HG03175 (cell line): ENCODE data around the gene ADCY7.

Experiments
- ATAC-seq: cut with Tn5 transposase; IDR thresholded peaks from one replicate; pipeline ENCODE4 v1.9.1; 2021; ENCODE audit warnings: mild to moderate bottlenecking, moderate library complexity; ENCODE audit not compliant: unreplicated experiment

The ADCY7 gene

GRCh38 chr16:50365791-50366575 lies 99.6 kb downstream of the ADCY7 start:
- ATAC-seq = no peak
